Lower leg skin (tissue), 3 donors: ENCODE measurements around the gene MYL3.

ENCODE experiments used
- CTCF ChIP-seq, 3 donors: fragments of 450-650 bp; IDR thresholded peaks; one replicate each; pipeline ENCODE4 v1.5.1; 2016; ENCODE audit warnings: antibody characterized with exemption in 3 of 3, mild to moderate bottlenecking in 3 of 3, moderate library complexity in 2 of 3
- POLR2A ChIP-seq, 2 donors: fragments of 450-650 bp; IDR thresholded peaks; one replicate each; pipeline ENCODE4 v1.6.1; 2016 to 2017; ENCODE audit warnings: antibody characterized with exemption in 2 of 2, mild to moderate bottlenecking in 1 of 2, moderate library complexity in 1 of 2

GRCh38 chr3:46899151-46900006 is 36.1 kb upstream of the MYL3 start:
- TF ChIP-seq CTCF (IDR thresholded peaks at IDR 0.05) (no peak), POLR2A (IDR thresholded peaks at IDR 0.05) (no peak)
